ENCODE results near the gene ZC3H6.
A peak's percentile ranks its signal among the peaks of the same experiment; 100 is the strongest.

Gene ZC3H6, protein sequence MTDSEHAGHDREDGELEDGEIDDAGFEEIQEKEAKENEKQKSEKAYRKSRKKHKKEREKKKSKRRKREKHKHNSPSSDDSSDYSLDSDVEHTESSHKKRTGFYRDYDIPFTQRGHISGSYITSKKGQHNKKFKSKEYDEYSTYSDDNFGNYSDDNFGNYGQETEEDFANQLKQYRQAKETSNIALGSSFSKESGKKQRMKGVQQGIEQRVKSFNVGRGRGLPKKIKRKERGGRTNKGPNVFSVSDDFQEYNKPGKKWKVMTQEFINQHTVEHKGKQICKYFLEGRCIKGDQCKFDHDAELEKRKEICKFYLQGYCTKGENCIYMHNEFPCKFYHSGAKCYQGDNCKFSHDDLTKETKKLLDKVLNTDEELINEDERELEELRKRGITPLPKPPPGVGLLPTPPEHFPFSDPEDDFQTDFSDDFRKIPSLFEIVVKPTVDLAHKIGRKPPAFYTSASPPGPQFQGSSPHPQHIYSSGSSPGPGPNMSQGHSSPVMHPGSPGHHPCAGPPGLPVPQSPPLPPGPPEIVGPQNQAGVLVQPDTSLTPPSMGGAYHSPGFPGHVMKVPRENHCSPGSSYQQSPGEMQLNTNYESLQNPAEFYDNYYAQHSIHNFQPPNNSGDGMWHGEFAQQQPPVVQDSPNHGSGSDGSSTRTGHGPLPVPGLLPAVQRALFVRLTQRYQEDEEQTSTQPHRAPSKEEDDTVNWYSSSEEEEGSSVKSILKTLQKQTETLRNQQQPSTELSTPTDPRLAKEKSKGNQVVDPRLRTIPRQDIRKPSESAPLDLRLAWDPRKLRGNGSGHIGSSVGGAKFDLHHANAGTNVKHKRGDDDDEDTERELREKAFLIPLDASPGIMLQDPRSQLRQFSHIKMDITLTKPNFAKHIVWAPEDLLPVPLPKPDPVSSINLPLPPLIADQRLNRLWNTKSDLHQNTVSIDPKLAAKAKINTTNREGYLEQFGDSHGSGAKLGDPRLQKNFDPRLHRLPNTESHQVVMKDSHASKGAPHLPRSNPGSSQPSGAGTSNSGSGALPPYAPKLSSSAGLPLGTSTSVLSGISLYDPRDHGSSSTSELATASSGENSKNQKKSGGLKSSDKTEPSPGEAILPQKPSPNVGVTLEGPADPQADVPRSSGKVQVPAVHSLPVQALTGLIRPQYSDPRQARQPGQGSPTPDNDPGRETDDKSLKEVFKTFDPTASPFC

DNA sequence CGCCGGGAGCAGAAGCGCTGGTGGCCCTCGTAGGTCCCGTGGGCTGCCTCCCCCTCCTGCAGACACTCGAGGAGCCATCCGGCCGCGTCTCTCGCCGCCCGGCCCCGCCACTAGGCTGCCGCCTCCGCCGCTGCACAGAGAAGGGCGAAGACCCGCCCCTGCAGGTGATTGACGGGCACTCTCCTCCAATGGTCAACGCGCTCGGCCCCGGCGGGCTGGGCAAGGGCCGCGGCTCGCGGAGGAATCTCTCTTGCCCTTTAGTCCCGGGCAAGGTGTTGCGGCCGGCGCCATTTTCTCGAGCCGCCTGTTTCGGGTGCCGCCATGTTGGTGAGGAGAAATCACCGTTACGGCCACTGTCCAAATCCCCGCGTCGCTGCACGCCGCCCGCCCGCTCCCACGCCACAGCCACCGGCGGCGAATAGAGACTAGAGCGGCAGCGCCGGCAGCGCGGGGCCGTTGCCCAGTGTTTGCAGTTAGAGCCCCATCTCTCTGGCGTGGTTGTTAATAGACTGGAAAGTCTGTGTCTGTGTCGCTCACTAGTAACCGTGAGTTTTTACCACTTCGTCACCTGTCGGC is at the start of gene ZC3H6:
Gene ZC3H6, plus strand, starts transcription at position 287 of the 576 bp plus-strand sequence. CDS start 398 bp downstream, outside the sequence.
- peak; percentile 99 for DNase-seq

DNA sequence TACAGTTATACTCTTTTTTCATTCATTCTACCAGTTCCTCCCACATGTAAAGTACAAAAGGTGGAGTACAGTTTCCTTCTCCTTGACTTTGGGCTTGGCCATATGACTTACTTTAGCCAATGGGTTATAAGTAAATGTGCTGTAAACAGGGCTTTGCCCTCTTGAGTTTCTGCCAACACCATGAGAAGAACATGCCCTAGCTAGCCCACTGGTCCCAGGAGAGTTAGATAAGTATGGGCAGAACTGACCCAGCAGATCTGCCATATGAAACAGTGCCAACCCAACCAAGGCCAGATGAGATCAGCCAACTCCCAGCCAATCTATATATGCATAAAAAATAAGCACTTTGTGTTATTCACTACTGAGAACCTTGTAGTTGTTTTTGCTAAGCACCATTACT is 46.0 kb upstream of the ZC3H6 start:
- no peak for DNase-seq

DNA sequence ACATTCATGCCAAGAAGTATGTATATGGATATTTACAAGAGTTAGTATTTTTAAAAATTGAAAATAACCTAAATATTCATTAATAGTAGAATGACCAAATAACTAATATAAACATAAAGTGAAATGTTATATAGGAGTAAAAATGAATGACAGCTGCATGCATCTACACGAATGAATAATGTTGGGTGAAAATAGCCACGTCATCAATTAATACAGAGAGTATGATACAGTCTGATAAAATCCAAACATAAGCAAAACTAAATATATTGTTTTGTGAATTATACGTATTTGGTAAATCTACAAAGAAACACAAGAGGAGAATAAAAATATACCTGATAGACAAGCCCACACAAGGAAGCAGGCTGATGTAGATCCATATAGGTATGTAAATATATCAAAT is 45.0 kb upstream of the ZC3H6 start:
- no peak for DNase-seq

DNA sequence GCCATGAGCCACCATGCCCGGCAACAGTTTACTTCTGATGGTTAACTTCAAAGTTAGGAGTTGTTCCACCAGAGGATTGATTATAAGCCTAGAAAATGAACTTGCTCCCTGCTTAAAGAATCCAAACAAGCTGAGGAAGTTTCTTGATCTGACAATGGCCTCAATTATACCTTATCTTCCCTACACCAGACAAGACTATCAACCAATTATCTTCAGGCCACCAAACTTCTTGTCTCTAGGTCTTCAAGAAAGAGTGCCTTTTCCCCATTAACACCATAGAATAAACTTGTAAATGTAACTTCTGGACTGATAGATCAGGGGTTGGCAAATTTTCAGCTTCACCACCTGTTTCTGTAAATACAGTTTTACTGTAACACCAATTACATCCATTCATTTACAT is 35.5 kb upstream of the ZC3H6 start:
- DNase-seq = no peak

DNA sequence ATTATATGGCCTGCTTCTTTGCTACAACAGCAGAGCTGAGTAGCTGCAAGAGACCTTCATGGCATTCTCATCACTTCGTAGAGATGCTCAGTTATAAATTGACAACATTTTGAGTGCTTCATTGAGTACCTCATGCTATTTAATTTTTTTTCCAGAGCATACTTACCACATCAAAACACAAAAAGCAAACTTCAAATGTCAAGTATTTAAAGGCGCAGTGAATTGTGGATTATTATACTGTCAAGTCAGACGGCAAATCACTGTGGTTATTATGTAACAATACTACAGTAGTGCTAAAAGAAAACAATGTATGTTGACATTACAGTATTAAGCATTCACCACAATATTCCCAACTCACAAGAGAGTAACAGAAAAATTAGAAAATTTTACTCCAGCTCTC is 33.0 kb upstream of the ZC3H6 start:
- DNase-seq = no peak

DNA sequence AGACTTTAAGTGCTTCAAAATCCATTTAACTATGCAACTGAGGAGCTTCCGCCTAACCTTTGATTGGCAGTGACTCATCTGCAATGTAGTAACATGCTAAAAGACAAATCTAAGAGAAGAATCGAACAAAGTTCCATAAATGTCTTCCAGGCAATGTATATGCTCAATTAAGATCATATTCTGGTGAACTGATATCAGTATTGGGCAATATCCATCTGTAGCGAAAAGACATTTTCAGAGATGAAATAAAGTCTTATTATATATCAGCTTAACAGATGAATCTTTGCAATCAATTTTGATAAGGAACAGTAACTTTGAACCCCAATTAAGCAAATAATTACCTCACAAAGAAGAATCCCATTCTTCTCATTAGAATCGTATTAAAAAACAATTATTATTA is 32.2 kb upstream of the ZC3H6 start:
- DNase-seq = no peak

DNA sequence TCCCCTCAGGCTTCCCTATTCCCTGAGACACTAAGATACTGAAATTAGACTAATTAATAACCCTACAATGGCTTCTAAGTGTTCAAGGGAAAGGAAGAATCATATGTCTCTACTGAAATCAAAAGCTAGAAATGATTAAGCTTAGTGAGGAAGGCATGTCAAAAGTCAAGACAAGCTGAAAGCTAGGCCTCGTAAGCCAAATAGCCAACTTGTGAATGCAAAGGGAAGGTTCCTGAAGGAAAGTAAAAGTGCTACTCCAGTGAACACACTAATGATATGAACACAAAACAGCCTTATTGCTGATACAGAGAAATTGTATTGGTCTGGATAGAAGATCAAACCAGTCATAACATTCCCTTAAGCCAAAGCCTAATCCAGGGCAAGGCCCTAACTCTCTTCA is 30.5 kb upstream of the ZC3H6 start:
- no peak for DNase-seq

DNA sequence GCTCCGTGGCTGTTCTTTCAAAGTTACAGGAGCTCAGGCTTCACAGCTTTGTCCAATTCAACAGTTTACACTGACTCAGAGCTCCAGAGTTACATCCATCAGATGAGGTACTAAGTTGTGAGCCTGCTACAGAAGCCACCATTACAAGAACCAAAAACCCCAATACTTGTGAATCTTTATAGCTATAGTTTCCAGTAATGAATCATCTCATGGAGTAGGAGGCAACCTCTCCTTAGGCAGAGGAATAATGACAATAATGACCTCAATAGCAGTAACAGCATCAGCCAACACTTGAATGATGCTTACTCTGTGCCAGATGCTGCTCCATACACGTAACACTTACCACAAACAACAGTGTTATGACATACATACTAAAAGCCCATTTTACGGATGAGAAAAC is 24.1 kb upstream of the ZC3H6 start:
- DNase-seq = no peak

DNA sequence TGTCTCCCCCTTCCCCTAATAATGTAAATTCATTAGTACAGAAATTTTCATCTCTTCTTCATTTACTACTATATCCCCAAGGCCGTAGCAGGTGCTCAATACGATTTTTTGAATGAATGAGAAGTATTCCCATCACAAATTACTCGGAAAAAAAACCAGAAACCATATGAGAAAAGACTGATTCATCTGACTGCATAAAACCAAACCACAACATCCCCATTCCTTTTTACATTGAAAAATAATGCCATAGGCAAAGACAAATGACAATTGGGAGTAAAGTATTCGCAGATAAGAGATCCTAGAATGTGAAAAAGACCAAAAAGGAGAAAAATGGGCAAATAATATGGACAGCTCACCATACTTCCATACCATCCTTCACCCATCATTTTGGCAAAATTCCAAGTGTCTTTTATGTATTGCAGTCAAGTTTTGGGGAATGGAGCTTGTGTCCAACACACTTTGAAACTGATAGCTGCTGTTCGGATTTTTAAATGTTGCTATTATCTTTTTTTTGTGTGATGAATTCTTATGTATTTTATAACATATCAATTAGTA is 22.1 kb upstream of the ZC3H6 start:
- DNase-seq = no peak

DNA sequence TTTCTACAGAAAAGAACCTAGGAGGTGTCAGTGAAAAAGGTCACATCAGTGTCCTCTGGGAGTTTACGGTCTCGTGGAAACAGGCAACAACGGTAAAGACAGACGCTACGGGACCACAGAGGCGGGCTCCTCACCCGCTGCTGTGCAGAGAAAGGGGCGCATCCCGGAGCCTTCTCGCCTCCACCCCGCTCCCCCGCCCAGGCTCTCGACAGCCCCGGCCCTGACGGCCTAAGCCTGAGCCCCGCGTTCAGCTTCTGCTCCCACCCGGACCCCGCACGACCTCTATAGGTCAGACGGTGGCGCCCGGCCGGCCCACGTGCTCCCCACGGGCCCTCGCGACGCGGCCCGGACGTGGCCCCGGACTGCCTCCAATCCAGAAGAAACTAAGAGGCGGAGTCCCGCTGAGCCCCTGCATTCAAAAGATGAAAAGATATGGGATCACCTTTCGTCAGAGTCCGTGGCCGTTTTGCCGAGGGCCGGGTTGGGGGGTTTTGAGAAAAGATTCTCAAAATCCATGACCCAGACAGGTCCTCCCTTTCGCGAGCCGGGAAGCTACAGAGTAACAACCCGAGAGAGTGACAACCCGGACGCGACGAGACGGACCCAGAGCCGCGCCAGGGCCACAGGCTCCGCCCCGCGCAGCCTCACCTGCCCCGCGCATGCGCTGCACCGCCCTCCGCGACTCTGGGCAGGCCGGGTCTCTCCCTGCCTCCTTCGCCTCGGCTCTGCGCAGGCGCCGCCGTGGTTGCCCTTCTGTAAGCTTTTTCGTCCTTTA is 20.7 kb upstream of the ZC3H6 start, which contains the start of gene ZC3H8:
Gene ZC3H8, minus strand, starts transcription at position 577 of the 775 bp plus-strand sequence. Its CDS starts 61 bp downstream, at position 516.
- peak; percentile 97 for DNase-seq

DNA sequence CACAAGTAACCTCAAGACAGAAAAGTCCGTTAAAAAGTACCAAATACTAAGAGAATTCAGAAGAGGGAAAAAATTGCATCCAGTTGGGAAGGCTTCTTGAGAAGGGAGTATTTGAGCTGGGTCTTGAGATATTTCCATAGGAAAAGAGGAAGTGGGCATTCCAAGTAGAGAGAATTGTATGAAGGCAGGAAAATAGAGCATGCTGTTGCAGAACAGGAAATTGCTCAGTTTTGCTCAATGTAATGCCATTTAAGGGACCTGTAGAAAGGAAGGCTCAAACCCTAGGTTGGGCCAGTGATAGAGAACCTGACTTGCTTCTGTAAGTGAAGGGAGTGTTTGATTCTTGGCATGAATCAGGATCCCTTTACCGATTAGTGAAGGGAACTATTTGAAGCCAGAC is 19.5 kb upstream of the ZC3H6 start:
- DNase-seq = no peak

DNA sequence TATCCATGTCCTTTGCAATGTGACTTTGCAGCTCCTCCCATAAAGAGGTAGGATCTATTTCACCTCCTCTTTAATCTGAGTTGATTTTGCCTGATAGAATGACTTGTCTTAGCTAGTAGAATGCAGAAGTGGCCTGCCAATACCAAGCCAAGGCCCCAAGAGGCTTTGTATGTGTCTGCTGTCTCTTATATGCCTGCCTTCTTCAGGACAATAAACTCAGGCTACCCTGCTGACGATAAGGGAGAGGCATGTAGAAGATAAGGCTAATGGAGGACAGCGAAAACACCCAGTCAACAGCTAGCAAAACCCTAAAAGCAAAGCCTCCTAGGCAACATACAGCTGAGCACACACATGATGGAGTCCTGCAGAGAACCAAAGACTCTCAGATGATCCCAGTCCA is 18.7 kb upstream of the ZC3H6 start:
- no peak for DNase-seq

DNA sequence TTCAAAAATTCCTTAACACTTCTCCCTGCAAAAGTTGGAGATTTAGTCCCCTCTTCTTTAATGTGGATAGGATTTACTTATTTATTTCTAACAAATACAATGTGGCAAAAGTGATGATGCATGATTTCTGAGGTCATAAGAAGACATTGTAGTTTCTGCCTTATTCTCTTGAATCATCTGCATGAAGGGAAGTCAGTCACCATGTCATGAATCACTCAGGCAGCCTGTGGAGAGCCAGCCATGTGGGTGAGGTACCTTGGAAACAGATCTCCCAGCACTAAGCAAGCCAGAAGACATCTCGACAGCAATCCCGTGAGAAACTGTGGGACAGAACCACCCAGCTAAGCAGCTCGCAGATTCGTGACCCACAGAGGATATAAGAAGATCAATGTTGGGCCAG is 17.8 kb upstream of the ZC3H6 start:
- peak; percentile 4 for DNase-seq

DNA sequence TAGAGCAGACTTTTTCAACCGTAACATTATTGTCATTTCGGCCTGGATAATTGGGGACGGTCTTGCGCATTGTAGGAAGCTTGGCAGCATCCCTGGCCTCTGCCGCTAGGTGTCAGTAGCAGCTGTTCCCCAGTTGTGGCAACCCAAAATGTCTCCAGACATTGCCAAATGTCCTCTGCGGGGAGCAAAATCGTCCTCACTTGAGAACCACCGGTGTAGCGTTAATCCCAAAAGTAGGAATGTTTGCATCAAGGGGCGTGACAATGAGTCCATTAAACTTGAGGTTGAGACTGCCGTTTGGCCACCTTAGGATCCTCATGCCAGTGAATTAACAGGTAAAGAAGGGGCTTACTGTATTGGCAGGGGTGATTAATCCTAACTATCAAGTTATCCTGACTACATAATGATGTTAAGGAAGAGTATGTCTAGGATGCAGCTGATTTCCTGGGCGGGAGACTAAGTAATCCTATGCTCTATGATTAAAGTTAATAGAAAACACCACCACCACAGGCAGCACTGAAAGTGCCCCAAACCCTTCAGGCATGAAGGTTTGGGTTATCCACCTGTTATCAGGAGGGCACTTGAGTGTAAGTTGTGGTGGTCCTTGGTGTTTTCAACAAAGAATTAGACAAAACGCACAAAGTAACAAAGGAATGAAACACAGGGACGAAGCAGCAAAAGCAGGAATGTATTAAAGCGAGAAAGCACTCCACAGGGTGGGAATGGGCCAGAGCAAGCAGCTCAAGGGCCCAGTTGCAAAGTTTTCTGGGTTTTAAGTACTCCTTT is 15.7 kb upstream of the ZC3H6 start:
- DNase-seq = peak; percentile 83

DNA sequence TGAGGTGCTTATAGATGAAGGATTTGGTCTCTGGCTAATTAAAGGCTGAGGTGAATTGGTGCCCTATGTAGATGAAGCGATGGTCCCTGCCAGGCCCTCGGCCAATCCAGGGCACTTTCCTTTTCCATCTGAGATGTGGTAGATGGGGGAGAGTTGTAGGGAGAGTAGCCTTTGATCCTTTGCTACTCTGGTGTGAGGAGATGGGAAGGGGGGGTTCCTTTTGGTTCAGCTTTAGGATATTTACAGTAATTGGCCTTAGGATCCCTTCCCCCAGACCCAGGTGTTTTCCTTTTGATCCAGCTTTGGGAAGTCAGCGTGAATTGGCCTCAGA is 15.1 kb upstream of the ZC3H6 start:
- DNase-seq = no peak

DNA sequence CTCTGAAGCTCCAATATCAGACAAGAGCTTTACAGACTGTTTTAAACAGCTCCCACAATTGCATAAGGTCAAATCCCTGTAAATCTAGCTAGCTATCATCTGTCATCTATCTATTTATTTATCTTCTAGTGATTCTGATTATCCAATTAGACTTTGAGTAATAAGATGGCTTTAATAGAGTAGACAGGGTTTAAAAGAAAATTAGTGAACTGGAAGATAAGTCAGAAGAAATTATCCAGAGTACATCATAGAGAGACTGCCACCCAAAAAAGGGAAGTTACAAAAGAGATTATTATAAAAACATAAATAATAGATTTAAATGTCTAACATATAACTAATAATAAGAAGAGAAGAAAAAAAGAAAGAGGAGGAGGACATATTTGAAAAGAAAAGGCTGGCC is 12.5 kb upstream of the ZC3H6 start:
- DNase-seq = no peak

DNA sequence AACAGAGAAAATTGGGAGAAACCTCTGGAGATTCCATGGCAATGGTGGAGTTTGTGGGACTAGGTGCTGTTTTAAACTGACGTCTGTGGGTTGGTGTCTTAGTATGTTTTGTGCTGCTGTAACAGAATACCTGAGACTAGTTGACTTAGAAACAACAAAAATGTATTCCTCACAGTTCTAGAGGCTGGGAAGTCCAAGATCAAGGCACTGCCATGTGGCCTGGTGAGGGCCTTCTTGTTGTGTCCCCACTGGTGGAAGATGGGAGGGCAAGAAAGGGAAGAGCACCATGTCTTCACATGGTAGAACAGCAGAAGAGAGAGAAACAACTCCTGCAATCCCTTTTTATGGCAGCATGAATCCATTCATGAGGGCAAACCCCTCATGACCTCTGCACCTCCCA is 6.8 kb upstream of the ZC3H6 start:
- DNase-seq = no peak

DNA sequence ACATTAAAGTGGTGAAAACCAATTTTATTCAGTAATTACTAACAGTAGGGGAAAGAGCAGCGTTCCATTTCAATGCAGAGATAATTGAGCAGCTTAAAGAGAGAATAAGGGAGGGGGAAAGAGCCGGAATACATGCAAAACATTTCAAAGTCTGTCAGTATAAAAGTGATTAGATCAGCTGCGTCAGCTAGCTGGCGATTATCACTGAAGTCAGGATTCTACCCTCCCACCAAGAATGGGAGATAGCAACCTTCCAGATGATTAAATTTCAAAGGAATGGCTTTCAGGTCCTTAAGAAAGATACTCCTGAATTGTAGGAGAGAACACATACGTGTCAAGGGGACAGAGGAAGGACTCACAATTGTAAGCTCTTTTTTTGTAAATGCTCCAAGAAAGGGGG is 2.7 kb upstream of the ZC3H6 start:
- DNase-seq = no peak

DNA sequence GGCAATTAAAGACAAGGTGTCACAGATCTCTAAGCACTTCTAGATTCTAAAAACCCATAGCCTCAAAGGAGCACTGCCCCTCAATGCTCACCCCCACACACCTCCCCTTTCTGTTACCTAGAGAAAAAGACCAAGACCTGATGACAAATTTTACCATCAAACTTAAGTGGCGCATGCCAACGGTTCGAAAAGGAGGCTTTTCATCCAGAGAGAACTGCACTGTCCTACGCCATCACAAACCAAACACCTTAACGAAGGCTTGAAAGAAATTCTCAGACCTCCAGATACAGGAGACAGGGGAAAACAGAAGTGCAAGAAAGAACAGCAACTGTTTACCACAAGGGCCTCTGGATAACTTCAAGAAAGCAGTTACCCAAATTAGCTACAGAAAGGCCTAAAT is 2.0 kb upstream of the ZC3H6 start:
- no peak for DNase-seq

DNA sequence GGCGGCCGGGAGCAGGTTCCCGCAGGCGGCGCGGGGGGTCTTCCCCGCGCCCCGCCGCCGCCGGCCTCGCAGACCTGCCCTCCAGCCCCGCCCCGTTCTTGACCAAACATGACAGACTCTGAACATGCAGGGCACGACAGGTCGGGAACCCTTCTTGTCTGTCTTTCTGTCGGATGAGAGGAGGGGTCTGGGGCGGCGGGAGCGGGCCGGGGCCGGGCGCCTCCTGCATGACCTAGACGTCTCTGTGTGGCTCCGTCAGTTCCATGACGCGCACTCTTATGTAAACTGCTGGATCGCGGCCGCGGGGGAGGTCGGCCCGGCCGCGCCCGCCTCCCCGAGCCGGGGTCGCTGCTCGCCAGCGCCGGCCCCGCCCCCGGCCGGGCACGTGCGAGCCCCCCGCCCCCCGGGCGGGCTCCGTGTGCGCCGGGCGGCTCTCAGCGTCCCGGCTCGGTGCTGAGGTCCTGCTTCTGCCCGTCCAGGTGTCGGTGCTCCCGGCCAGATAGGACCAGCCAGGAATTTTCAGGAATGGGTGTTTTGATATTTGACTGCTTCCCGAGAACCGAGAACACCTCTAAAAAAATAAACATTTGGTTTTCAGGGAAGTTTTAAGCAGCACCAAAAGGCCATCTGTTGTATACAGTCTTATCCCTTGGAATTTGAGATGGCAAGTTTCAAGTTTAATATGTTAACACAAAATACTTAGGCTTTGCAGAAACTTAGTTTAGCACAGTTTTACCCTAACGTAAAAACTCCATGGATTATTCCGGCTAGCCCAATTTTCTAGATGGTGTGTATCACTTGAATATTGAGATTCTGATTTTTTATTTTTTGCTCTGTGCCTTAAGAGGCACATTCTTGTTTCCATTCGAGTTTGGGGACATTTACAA is 733 bp downstream of the ZC3H6 start:
- DNase-seq = peak; percentile 76
